AG09309 (cell line): ENCODE results near the gene TUB.
A peak's percentile ranks its signal among the peaks of the same experiment; 100 is the strongest.

Source experiments
- DNase-seq: peaks from one replicate; pipeline ENCODE4 v3.0.0-alpha.2; 2010; ENCODE audit warnings: low read depth
- H3K4me3 ChIP-seq: 2 replicates; pipeline ENCODE4 v1.5.1; 2011; ENCODE audit warnings: mild to moderate bottlenecking, low read depth, low read length, moderate library complexity; ENCODE audit not compliant: control insufficient read depth
- TF ChIP-seq, protein P1 (sequence below): IDR thresholded peaks from 2 replicates; pipeline ENCODE4 v1.5.1; 2011; ENCODE audit warnings: mild to moderate bottlenecking, low read depth, low read length, inconsistent platforms; ENCODE audit not compliant: insufficient read depth, control insufficient read depth; ENCODE audit errors: missing control alignments

TUB gene

DNA sequence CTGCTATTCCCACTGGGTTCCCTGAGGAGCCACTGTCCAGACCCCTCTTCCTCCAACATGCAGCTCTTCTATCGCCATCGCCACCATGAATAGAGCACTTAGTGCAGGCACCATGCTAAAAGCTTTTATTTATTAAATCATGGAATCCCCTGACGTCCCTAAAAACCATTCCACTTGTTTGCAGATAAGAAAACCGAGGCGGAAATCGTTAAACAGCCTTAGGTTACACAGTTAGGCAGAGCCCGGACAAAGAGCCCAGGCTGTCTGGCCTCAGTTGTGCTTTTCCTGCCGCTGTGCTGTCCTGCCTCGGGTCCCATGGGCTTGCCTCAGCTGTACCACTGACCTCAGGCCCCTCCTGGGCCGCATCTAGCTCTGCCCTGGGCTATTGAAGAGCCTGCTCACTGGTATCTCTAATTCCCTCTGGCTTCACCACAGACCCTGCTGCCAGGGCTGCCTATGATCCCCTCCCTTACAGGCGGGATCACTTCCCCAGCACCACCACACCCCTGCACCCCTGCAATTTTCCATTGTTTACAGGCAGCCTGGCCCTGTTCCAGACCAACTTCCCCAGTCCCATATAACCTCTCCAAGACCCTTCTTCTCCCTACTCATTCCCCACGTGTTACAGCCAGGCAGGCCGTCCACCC is 13.0 kb upstream of the TUB start:
- H3K4me3 ChIP-seq, result no peak overlapping the region
- TF ChIP-seq, protein P1, sequence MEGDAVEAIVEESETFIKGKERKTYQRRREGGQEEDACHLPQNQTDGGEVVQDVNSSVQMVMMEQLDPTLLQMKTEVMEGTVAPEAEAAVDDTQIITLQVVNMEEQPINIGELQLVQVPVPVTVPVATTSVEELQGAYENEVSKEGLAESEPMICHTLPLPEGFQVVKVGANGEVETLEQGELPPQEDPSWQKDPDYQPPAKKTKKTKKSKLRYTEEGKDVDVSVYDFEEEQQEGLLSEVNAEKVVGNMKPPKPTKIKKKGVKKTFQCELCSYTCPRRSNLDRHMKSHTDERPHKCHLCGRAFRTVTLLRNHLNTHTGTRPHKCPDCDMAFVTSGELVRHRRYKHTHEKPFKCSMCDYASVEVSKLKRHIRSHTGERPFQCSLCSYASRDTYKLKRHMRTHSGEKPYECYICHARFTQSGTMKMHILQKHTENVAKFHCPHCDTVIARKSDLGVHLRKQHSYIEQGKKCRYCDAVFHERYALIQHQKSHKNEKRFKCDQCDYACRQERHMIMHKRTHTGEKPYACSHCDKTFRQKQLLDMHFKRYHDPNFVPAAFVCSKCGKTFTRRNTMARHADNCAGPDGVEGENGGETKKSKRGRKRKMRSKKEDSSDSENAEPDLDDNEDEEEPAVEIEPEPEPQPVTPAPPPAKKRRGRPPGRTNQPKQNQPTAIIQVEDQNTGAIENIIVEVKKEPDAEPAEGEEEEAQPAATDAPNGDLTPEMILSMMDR, result no peak
- no peak for DNase-seq

DNA sequence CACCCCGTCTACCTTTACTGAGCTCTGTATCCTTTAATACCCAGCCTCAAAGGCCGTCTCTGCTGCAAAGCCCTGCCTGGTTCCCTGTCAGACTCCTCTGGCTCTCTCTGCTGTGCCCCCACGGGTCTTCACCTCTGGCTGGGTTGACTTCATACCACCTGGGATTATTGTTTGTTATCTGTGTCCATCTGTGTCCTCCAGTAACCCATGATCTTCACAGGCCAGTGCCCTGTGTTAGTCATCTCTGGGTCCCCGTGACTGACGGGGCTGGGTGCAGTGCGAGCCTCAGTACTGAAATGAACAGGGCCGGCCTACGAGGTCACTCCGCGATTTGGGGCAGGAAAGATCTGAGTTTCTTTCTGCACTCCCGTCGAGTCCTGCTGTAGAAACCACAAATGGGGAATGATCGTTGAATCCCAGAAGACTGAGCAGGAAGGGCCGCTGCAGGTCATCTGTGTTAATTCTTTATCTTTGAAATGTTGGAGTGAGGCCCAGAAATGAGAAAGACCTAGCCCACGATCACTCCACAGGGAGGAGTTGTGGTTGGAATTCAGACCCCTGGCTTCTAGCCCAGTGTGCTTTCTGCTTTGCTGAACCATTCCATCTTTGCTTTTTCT is 12.3 kb upstream of the TUB start:
- H3K4me3 ChIP-seq, result no peak overlapping the region
- no peak for DNase-seq
- TF ChIP-seq, protein P1, result no peak

DNA sequence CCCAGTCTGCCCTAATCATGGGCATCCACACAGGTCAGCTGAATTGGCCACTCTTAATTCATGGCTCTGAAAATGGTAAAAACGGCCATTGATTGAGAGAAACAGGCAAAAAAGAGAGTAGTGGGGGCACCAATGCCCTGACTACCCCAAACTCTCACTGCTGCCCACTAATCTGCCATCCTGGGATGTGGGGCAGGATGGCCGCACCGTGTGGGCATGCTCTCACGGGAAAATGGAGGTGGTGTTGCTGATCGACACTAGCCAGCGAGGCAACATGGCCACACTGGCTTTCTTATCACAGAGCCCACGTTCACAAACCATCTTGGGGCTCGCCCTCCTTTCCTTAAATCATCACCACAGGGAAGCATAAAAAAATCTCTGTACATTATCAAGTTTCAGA is 11.2 kb upstream of the TUB start:
- TF ChIP-seq, protein P1, result no peak
- no peak overlapping the region for H3K4me3 ChIP-seq
- no peak for DNase-seq

DNA sequence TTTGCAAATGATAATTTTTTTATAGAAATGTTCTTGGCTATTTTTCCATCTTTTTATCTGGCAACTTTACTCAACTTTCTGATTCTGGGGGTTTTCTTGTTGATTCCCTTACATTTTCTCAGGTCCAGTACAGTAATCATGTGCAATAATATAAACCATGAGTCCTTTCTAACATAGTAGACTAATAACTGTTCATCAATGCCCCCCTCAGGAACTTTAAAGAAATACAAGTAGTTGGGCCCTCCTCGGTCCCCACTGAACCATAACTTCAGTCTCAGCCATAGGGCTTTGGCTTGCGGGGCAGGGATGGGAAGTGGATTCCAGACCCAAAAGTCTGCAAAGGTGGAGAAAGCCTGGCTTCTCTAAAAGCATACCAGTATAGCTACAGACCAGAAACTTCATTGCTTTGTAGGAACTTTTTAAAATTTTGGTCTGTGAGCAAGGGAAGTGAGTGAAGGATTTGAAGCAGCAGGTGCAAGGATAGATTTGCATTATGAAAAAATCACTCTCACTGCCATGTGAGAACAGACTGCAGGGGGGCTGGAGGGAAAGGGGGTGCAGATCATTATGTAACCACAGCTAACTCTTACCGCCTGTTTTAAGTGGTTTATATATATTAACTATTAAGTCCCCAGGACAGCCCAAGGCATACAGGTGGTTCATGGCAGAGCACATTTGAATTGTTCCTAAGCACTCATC is 10.4 kb upstream of the TUB start:
- DNase-seq, result no peak
- TF ChIP-seq, protein P1, result peak; percentile 43
- no peak overlapping the region for H3K4me3 ChIP-seq

DNA sequence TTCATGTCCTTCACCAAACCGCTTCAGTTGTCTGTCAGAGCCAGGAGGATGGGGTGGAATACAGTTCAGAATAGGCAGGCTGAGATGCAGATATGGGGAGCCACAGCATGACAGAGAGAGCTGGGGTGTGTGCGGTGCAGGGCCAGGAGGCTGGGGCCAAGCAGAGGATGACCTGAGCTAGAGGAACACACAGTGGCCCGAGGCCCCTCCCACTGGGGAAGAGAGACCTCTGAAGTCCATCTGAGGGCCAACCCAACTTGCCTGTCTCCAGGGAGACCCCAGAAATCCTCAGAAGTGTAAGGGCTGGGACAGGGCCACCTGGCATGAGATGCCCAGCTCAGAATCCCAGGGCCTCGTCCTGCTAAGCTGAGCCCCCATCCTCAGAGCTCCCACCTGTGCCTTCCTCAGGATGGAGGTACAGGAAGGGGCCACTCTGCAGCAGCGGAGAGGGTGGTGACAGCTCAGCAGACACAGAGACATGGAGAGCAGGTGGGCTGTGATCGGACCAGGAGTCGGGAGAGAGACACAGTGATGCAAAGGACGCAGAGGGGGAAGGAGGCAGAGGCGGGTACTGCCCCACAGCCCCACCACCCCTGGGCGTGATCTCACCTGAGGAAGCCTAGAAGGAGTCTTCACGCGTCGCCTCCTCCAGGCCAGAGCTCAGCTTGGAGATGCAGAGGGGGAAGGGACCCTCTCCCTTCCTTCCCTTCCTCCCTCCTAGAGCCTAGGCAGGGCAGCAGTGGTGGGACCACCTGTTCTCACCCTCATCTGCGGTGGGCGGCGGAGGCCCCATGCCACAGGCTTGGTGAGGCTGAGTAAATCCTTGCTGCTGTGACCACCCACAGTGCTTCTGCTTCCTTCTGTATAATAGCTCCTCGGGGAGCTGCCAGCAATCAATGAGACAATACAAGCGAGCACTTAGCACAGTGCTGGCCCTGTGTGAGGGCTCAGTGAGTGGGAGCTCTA is 9.1 kb upstream of the TUB start:
- TF ChIP-seq, protein P1, result no peak
- DNase-seq, result no peak
- H3K4me3 ChIP-seq, result no peak overlapping the region

DNA sequence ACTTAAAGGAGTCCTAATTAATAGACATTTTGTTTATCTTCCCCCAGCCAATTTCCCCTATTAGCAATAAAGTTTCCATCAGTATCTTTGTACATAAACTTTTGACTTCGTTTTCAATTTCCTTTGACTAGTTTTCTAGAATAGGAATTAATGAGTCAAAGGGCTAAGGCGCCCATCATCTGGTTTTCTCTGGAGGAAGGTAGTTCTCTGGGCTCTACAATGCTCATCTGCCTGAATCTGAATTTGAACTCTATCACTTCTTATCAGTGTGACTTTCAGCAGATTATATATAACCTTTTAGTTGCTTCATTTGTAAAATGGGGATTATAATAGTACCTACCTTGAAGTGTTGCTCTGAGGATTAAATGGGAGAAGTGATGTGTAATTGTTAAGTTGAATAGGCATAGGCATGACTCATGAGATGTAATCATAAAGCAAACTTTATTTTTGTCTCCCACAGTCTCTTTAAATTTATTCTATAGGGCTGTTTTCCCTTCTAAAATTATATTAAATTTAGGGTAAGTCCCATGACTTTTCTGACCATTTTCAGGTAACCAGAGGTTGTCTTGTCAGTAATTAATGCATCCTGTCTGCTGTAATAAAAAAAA is 5.8 kb upstream of the TUB start:
- no peak for DNase-seq
- H3K4me3 ChIP-seq, result no peak overlapping the region
- TF ChIP-seq, protein P1, result no peak
